NT2/D1 (cell line): ENCODE measurements around the gene ANKRD12.

Experiments used
- DNase-seq: peaks from one replicate; pipeline ENCODE4 v3.0.0-alpha.2; 2011; ENCODE audit warnings: low read depth, low spot score
- H3K27me3 ChIP-seq: 2 replicates; pipeline ENCODE4 v1.6.0; 2011; ENCODE audit warnings: mild to moderate bottlenecking; ENCODE audit not compliant: insufficient read length, insufficient read depth
- H3K36me3 ChIP-seq: 2 replicates; pipeline ENCODE4 v1.6.1; 2011; ENCODE audit warnings: mild to moderate bottlenecking, low read length, mixed read lengths; ENCODE audit not compliant: insufficient read depth, insufficient read length
- H3K4me1 ChIP-seq: 2 replicates; pipeline ENCODE4 v1.5.1; 2011; ENCODE audit not compliant: insufficient read depth, insufficient read length
- H3K4me3 ChIP-seq: 2 replicates; pipeline ENCODE4 v1.5.1; 2011; ENCODE audit warnings: low read depth; ENCODE audit not compliant: insufficient read length
- H3K9ac ChIP-seq: 2 replicates; pipeline ENCODE4 v1.6.0; 2011; ENCODE audit warnings: low read depth; ENCODE audit not compliant: insufficient read length
- H3K9me3 ChIP-seq: 2 replicates; pipeline ENCODE4 v1.5.1; 2011; ENCODE audit warnings: mild to moderate bottlenecking, low read length; ENCODE audit not compliant: insufficient read depth
- SUZ12 ChIP-seq: IDR thresholded peaks from 2 replicates; pipeline ENCODE4 v1.6.1; 2011; ENCODE audit not compliant: insufficient read length, insufficient read depth; ENCODE audit errors: extremely low read depth
- YY1 ChIP-seq: IDR thresholded peaks from 2 replicates; pipeline ENCODE4 v1.6.1; 2011; ENCODE audit not compliant: insufficient read length, insufficient read depth
- ZNF274 ChIP-seq: IDR thresholded peaks from 2 replicates; pipeline ENCODE4 v1.6.1; 2011; ENCODE audit warnings: mild to moderate bottlenecking, low read depth, low read length

Gene ANKRD12

DNA sequence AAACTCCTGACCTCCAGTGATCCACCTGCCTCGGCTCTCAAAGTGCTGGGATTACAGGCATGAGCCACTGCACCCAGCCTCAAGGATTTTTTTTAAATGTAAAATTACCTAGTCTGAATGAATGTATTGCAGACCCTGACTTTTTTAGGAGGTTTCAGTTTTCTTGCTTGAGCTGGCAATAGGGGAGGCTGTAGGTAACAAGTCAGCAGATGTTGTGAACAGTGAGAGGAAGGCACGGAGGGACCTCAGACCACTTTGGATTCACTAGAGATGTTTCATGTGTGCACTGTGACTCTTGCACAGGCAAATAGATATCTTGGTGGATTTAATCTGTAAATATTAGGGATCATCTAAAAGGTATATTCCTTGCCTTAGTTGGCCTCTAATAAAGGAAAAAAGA is 27.7 kb upstream of the ANKRD12 start:
- no peaks in the 10 kb centered on the region for H3K9me3 ChIP-seq
- H3K36me3 ChIP-seq, result peaks cover 21% of the 10 kb centered on the region
- TF ChIP-seq SUZ12, result no peak
- TF ChIP-seq ZNF274, result no peak
- no peak for TF ChIP-seq YY1
- no peak overlapping the region for H3K9ac ChIP-seq
- H3K27me3 ChIP-seq, result no peaks in the 10 kb centered on the region
- H3K4me3 ChIP-seq, result no peak overlapping the region
- DNase-seq, result no peak
- H3K4me1 ChIP-seq, result no peaks in the 10 kb centered on the region

- Histone ChIP-seq H3K9me3 (no peaks in the 10 kb centered on the region), H3K27me3 (no peaks in the 10 kb centered on the region), H3K4me3 (no peak overlapping the region), H3K36me3 (peaks cover 21% of the 10 kb centered on the region), H3K9ac (no peak overlapping the region), H3K4me1 (no peaks in the 10 kb centered on the region)
- no peak for DNase-seq
- TF ChIP-seq ZNF274 (no peak), YY1 (no peak), SUZ12 (no peak)
These were observed 27.1 kb upstream of the ANKRD12 start for GRCh38 chr18:9109523-9109922.

- H3K36me3 ChIP-seq, result peaks cover 26% of the 10 kb centered on the region
- no peaks in the 10 kb centered on the region for H3K9me3 ChIP-seq
- TF ChIP-seq ZNF274 (no peak), YY1 (no peak), SUZ12 (no peak)
- H3K4me1 ChIP-seq, result no peaks in the 10 kb centered on the region
- no peaks in the 10 kb centered on the region for H3K27me3 ChIP-seq
- no peak overlapping the region for H3K9ac ChIP-seq
- H3K4me3 ChIP-seq, result no peak overlapping the region
- DNase-seq, result no peak
These were observed 23.0 kb upstream of the ANKRD12 start for GRCh38 chr18:9113468-9114149.

DNA sequence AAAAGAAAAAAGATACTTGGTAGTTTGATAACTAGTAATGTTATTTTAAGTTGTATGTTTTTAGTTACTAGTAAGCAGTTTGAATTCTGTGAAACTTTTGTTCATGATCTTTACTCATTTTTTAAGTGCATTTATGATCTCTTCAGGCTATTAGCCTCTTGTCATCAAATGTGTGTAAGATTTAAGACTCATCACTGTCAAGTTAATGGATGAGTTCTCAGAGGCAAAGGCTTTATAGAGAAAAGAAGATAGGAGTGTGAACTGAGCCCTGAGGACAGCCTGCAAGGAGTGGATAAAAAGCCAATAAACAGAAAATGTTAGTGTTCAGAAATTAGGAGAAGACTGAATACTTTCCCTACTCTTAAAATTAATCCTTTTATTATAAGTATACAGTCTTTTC is 20.6 kb upstream of the ANKRD12 start:
- no peak for DNase-seq
- no peaks in the 10 kb centered on the region for H3K27me3 ChIP-seq
- no peaks in the 10 kb centered on the region for H3K9me3 ChIP-seq
- no peak overlapping the region for H3K4me3 ChIP-seq
- H3K4me1 ChIP-seq, result no peaks in the 10 kb centered on the region
- TF ChIP-seq SUZ12 (no peak), ZNF274 (no peak), YY1 (no peak)
- peaks cover 28% of the 10 kb centered on the region for H3K36me3 ChIP-seq
- H3K9ac ChIP-seq, result no peak overlapping the region

GRCh38 chr18:9117980-9118841 is 18.4 kb upstream of the ANKRD12 start:
- H3K9ac ChIP-seq, result no peak overlapping the region
- H3K36me3 ChIP-seq, result peaks cover 39% of the 10 kb centered on the region
- TF ChIP-seq YY1, result no peak
- H3K27me3 ChIP-seq, result no peaks in the 10 kb centered on the region
- no peak for DNase-seq
- H3K4me3 ChIP-seq, result no peak overlapping the region
- H3K9me3 ChIP-seq, result no peaks in the 10 kb centered on the region
- no peaks in the 10 kb centered on the region for H3K4me1 ChIP-seq

DNA sequence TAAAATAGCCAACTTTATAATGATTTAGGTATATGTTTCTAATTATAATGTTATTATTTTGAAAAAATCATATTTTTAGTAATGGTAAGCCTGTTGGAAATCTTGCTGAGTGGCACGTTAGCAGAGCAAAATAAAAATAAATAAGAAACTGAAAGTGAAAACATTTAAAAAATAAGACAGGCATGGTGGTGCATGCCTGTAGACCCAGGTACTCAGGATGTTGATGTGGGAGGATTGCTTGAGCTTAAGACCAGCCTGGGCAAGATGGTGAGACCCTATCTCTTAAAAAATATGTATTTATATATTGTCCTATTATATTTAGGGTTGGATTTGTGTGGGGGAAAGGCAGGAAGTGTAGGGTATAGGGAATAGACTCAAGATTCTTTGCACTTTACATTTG is 15.8 kb upstream of the ANKRD12 start:
- H3K36me3 ChIP-seq, result peaks cover 49% of the 10 kb centered on the region
- TF ChIP-seq YY1, result no peak
- TF ChIP-seq ZNF274, result no peak
- no peak for TF ChIP-seq SUZ12
- DNase-seq, result no peak
- no peaks in the 10 kb centered on the region for H3K4me1 ChIP-seq
- no peak overlapping the region for H3K9ac ChIP-seq
- no peaks in the 10 kb centered on the region for H3K27me3 ChIP-seq
- no peak overlapping the region for H3K4me3 ChIP-seq
- no peaks in the 10 kb centered on the region for H3K9me3 ChIP-seq

GRCh38 chr18:9123520-9123919 is 13.1 kb upstream of the ANKRD12 start:
- Histone ChIP-seq H3K9me3 (no peaks in the 10 kb centered on the region), H3K36me3 (peaks cover 66% of the 10 kb centered on the region), H3K4me3 (no peak overlapping the region), H3K9ac (no peak overlapping the region), H3K27me3 (no peaks in the 10 kb centered on the region), H3K4me1 (no peaks in the 10 kb centered on the region)
- TF ChIP-seq SUZ12 (no peak), YY1 (no peak), ZNF274 (no peak)
- no peak for DNase-seq

GRCh38 chr18:9124824-9125223 is 11.8 kb upstream of the ANKRD12 start:
- Histone ChIP-seq H3K9ac (no peak overlapping the region), H3K9me3 (no peaks in the 10 kb centered on the region), H3K4me1 (no peaks in the 10 kb centered on the region), H3K27me3 (no peaks in the 10 kb centered on the region), H3K36me3 (peaks cover 69% of the 10 kb centered on the region), H3K4me3 (no peak overlapping the region)
- no peak for DNase-seq
- TF ChIP-seq YY1 (no peak), ZNF274 (no peak), SUZ12 (no peak)
